Hematopoietic multipotent progenitor cell treated with erythropoietin and hydrocortisone succinate and interleukin-3 and kit ligand, for 6 days (in vitro differentiated cells): ENCODE results near the gene ATG10.
"Not testable (repeated sequence)": the region's sequence is repeated elsewhere in the genome, so short reads cannot be mapped to it uniquely, and the experiment has no call there.

Source experiments
- DNase-seq: peaks from one replicate; pipeline ENCODE4 v3.0.0-alpha.2; 2015

The ATG10 gene

DNA sequence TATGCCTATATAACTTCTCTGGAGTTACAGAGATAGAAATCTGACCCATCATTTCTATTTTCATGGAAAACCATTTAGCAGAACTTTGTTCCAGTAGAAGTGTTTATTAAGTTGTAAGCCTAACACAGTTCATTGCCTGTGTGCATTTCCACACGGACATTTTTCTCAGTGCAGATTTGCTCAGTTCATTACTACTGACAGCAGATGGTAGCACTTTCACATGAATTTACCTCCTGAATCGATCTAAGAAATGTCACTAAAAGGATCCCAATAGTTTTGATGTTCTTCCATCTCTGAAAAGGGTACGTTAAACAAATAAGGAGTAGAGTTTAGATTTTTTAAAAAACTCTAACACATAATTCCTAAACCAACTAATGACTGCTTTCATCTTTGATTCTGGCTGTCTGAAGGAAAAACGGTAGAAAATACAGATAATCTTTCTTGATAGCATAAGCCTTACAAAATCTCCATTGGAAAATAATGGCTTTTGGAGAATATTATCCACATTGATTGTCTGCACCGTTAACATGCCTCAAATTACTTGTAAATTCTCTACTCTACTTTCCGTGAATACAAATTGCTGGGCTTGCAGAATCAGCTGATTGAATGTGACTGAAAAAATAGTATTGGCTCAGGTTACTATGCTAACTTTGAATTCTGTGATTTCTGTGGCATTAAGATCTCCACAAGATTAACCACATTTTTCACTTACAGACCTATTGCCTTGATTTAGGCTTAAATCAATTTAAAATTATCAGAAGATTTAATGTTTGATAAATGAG lies 273.2 kb downstream of the ATG10 start:
- no peak for DNase-seq

DNA sequence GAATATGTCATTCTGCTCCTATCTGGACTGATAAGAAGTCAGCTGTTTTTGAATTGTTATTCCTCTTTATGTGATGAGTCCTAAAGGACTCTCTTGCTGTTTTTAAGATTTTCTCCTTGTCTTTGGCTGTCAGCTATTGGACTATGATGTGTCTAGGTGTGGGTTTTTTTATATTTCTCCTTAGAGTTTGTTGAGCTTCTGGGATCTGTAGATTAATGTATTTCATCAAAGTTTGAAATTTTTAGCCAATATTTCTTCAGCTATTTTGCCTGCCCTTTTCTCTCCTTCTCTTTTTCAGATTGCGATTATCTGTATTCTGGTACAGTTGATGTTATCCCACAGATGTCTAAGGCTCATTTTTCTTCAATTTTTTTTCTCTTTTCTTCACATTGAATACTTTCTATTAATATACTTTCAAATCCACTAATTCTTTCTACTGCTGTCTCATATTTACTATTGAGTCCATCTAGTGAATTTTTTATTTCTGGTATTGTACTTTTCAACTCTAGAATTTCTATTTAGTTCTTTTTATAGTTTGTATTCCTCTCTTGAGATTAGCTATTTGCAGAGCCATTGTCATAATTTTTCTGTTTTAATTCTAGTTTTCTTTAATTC lies 275.2 kb downstream of the ATG10 start:
- DNase-seq, result no peak

DNA sequence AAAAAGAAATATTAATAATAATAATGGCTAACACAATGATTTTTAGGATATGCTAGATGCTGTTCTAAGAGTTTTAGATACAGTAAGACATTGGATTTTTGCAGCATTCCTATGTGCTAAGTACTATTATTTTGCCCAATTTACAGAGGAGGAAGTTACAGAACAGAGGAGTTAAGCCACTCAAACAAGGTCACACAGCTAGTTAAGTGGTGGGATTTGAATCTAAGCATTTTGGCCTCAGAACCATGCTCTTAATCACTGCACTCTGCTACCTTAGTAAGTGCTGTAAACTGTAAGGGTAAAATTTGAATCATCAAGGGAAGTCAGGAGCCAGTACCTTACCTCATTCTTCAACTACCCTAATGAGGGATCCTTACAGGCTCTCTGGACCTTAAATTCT lies 280.9 kb downstream of the ATG10 start:
- DNase-seq, result no peak

DNA sequence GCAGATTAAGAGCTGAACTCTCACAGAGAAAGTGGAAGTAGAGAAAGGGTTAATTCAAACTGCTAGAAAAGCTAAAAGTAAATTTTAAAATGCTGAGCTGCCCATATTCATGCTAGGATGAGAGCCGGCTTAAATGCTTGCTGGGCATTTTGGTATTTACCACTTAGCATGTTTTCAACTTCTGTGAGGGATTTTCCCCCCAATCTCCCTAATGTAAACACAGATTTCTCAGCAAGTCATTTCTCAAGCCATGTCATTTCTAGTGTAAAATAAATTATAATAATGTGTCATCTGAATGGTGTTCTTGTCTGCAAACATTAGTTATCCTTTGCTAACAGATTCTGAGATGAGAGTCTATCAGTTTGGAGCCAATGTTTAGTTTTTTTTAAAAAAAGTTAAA lies 284.0 kb downstream of the ATG10 start:
- no peak for DNase-seq

DNA sequence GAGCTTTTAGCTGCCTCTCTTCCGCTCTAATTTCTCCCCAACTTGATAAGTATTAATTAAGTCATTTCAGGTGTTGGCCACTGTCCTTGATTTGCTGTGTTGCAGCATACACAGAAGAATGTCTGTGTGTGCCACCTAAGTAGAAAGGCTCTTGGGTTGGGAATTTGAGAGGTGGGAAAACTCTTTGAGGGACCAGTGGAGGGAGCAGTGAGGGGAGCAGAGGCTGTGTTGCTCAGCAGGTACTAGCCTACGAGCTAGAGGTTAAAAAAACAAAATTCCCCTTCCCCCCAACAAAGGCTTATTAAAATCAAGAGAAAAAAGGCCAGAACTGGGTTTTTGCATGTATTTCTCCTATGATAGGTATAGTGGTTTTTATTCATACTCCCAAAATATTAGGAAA lies 285.4 kb downstream of the ATG10 start:
- no peak for DNase-seq

DNA sequence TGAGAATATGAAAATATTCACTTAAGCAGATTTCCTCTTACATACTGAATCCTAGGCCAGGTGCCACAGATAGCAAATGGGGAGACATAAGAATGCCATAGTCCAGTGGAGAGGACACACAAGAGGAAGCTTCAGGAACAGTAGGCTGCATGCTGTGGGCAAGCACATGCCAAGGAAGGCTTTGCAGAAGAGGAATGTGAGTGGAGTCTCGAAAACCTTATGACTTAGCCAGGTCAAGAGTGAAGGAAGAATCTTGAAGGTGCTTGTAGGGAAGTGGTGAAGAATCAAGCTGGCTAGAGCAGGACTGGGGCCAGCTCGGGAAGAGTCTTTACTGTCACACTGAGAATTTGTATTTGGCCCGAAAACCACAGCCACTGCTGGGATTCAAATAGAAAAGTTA lies 285.9 kb downstream of the ATG10 start:
- no peak for DNase-seq

DNA sequence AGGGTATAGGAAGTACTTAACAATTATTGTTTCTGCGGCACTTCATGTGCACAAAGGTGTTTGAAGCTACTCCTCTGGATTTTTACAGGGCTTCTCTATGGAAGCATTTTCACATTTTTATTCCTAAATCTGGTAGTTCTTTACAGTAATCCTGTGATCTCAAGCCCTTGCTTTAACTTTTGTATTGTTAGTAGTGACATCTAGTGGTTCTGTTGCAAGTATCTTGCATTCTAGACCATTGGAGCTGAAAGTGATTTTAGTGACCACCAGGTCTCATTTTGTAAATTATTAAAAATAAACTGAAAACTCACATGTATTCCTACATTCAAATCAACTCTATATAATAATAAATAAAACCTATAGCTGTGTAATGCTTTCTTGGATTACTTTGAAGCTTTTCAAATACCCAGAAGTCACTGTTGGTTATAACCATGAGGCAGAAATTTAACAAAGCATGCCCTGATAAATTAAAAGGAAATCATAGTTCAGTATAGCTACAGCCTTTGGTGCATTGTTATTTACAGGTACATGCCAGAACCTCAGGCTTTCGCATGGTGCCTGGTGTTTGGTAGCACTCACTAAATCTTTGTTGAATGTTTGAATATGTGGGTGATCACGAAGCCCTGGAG lies 287.5 kb downstream of the ATG10 start:
- peak; percentile 53 for DNase-seq

DNA sequence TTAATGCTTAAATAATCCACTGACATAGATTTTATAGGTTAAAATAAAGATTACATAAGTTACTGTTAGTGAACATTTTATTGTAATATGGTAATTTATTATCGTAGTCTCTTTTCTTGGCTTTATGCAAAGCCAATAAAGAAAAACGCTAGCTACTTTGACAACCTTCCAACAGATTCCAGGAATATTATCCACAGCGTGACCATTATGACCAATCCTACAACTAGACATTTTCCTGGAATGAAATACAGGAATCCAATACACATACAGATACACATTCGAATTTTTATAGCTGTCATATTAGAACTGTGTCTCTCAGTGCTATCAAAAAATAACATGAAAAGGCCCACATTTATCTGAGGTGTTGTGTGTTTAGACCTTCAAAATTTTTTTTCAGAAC lies 293.2 kb downstream of the ATG10 start:
- DNase-seq, result no peak

DNA sequence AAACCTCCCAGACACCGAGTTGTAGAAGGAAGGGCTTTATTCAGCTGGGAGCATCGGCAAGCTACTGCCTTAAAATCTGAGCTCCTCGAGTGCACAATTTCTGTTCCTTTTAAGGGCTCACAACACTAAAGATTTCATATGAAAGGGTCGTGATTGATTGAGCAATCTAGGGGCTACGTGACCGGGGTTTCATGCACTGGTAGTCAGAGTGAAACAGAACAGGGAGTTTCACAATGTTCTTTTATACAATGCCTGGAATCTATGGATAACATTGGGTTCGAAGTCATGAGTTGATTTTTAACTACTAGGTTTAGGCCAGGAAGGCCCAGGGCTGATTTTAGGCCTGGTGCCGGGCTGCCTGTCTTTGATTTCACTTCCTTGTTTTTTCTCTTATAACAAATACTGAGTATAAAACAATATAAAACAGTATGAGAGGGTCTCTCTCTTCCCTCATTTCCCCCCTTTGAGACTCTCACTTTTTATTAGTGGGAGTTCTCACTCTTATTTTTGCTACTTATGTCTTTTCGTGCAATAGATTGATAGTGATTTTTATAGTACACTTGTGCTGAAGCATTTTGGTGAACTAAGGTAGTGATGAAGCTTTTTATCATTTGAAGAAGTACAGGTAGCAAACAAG lies 295.6 kb downstream of the ATG10 start:
- DNase-seq, result not testable (repeated sequence)

DNA sequence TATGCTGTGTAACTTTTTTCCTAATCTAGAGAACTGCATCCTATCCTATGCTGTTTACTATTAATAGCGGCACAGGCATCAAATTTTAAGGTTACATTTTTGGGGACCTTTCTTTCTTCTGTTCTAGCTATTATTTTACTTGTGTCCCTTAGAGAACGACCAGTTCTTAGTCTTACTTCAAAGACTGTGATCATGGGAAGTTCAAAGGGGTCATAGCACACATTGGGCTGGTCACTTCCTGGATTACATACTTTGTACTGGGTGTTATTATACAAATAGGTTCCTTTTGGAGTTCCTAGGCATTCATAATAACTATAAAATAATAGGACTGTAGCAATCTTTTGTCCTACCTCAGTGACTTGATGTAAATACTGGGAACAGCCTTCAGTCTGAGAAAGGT lies 297.5 kb downstream of the ATG10 start:
- not testable (repeated sequence) for DNase-seq

DNA sequence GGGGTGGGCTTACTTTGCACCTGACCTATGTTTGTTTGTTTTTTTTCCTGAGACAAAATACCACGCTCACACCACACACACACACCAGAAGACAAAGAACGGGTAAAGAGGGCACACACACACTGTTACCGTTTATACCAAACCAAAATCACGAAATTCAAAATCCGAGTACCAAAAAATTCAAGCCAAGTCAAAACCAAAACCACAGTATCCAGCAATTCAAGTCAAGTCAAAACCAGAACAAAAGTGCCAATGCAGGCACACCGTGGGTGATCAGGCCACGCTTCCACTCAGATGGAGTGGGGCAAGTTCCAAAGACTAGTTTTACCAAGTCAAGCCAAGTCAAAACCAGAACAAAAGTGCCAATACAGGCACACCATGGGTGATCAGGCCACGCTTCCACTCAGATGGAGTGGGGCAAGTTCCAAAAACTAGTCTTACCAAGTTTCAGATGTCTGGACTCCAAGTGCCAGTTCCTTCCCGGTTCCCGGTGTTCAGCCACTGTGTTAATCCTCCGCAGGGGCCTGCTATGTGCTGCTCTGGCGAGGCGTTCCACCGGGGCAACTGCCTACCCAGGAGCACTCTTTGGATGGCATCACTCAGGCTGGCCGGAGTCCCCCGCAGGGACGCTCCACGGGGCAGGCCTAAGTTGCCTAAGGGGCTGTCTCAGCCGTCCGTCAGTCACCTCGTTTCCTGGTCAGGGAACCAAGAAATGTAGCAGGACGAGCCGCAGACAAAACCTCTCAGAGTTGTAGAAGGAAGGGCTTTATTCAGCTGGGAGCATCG lies 300.9 kb downstream of the ATG10 start:
- not testable (repeated sequence) for DNase-seq

DNA sequence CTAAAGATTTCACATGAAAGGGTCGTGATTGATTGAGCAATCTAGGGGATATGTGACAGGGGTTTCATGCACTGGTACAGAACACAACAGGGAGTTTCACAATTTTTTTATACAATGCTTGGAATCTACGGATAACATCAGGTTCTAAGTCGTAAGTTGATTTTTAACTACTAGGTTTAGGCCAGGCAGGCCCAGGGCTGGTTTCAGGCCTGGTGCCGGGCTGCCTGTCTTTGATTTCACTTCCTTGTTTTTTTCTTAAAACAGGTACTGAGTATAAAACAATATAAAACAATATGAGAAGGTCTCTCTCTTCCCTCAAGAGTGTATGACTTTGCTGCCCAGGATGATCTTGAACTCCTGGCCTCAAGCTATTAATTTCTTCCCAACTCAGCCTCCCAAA lies 301.6 kb downstream of the ATG10 start:
- not testable (repeated sequence) for DNase-seq

DNA sequence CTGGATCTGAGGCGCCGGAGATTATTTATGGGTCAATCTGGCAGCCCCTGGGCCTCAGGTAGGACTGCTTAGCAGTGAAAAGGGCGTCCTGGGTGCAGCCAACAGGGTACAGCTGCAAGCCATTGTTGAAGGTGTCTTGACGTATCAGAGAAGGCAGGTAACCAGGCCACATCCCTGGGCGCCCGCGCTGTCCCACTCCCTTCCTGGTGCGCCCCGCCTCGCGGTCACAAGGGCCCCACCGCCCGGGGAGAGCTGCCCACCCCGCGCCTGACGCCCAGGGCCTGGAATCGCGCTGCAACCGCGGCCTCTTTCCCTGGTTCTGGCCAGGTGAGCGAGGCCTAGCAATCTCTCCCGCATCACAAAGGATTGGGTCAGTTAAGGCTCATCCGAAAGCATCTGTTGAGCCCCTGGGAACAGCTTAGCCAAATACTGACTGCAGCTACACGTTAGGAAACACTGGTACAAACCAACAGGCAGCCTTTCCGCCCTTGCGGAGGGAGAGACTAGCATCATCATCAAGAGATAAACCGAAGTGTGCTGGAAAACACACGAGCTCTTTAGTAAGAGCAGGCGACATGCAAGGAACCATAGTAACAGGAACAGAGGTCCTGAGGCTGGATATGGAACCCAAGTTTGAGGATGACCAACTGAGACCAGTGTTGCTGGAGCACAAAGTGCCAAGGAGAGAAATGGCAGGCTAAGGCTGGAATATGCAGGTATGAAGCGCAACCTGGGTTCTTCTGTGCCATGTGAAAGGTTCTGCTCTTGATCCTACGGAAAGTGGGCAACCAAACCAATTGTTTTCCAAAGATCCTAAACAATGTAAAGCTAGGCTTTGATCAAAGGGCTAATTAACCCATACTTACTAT lies 302.8 kb downstream of the ATG10 start:
- DNase-seq, result peak; percentile 27

DNA sequence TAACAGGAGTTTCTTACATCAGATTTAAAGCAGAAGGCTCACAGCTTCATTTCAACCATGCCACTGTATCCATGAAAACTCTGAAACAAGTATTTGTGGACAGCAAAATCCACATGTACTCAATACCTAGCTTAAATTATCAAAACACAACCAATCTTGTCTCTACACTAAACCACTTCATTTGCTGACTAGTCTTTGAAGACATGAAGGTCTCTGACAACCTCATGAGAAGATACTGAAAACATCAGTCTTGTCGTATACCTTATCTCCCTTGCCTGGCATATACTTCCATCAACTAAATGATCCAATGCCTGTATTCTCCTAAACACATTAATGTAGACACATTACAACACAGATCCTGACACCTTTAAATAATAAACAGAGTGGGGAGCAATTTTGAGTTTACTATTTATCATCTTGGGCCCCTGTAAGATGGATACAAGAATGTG lies 303.4 kb downstream of the ATG10 start:
- peak; percentile 21 for DNase-seq

DNA sequence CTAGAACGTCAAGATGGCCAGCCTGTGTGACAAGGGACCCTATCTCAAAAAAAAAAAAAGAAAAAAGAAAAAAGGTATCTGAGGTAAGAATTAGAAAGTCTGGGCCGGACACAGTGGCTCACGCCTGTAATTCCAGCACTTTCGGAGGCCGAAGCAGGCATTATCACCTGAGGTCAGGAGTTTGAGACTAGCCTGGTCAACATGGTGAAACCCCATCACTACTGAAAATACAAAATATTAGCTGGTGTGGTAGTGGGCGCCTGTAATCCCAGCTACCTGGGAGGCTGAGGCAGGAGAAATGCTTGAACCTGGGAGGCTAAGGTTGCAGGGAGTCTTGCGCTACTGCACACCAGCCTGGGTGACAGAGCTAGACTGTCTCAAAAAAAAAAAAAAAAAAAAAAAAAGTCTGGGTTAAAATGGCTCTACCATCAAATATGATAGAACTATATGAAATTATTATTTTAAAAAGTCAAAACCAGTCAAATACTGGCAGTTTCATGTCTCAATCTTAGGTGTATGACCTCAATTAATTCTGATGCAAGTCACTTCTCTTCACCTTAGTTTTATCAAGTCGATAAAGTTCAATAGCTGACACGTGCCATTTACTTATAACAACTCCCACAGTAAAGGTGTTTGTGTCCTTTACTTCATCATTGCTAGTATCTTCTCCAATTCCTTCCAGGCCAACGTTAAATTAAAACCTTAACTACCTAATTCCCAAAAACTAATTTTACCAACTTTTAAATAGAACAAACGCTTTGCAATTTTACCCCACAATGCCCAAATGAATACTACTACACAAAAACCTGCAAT lies 305.2 kb downstream of the ATG10 start:
- DNase-seq, result peak; percentile 48

DNA sequence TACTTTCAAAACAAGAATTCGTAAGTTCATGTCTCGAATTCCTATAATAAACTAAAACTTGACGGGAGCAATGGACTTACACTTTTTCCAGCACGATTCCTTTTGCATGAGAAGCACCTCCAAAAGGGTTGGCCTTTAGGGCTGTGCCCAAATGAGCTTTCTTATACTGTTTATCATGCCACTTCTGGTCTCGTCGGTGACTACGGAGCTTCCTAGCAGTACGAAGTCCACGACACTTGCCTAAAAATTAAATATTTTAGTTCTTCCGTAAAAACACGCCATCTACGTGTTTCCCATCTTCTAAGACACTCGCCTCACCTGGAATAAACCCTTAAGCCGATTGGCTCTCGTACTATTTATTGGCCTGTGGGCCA lies 305.8 kb downstream of the ATG10 start:
- DNase-seq, result peak; percentile 42

DNA sequence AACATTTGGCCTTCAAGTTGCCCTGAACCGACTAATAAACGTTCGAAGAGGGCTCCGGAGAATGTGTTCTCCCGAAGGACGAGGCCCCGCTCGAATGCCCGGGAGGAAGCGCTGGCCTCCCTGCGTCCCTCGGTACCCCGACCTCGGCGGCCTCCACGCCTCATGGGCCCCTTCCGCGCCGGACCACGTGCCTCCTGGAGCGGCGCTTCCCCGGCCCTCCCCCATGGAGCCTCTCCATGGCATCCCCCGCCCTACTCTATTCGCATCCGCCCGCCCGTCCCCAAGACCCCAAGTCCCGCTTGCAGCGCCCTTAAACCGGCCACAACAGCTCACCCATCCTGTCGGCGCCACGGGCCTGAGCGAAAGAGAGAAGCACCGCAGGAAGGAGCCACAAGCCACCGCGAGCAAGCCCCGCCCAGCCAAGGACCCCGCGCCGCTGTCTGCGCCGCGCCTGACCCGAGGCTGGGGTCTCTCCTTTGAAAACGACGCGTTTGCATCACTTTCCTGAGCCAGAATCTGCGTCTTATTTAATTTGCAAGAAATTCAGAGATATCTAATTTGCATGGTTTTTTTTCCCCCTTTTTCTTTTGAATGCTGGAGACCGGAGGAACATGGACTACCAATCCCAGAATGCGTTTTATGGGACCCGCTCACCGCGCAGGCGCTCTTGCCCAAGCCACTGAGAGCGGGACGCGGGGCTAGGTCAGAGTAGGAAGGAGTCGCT lies 306.3 kb downstream of the ATG10 start, which contains the start of gene RPS23:
TSS of gene RPS23 (minus strand) at position 368 of the 724 bp plus-strand sequence. CDS start at position 337, 31 bp downstream.
- DNase-seq, result peak; percentile 98

DNA sequence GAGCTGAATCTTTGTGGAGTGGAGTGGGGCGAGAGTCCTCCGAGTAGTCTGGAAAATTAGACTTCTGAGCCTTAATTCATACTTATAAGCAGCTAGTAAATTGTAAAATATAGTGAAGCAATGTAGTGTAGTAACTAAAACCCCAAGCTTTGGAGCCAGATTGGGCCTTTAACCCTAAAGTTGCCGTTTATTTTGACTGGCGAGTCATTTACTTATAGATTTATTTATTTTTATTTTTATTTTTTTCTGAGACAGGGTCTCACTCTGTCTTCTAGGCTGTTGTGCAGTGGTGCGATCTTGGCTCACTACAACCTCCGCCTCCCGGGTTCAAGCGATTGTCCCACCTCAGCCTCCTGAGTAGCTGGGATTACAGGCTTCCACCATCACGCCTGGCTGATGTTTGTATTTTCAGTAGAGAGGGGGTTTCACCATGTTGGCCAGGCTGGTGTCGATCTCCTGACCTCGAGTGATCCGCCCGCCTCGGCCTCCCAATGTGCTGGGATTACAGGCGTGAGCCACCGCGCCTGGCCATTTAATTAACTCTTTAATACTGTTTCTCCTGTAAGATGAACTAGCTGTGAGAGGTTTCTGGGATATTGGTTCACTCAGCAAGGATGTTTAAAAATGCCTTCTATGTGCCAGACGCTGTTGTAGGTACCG lies 307.0 kb downstream of the ATG10 start:
- DNase-seq, result no peak

DNA sequence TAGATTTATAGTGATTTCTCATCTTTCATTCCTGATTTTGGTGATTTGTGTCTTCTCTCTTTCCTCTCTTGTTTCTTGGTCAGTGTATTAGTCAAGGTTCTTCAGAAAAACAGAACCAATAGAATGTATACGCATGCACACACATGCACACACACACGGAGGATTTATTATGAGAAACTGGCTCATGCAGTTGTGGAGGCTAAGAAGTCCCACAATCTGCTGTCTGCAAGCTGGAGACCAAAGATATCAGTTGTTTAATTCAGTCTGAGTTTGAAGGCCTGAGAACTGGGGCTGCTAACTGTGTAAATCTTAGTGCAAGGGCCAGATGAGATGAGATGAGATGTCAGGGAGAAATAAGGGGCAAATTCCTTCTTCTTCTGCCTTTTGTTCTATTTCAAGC lies 312.1 kb downstream of the ATG10 start:
- DNase-seq, result no peak

DNA sequence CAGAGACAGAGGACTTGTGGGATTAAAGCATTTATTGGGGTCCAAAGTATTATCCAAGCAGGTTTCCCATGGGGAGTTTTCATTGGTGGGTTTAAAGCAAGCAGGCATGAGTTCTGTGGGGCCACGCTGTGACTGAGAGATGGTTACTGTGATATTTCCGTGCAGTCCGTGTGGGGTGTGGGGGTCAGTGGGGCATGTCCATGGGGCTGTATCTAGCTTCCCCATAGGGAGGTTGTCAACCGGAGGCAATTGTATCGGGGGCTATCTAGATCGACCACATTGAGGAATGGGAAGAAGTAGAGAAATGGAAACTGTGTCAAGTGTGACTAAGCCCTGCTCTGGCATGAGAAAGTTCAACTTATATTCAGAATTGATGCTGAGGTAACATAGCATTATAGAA lies 313.4 kb downstream of the ATG10 start:
- peak; percentile 36 for DNase-seq
